GM23338 (cell line): ENCODE results near the gene NEO1.

ENCODE experiments used
- CREB1 ChIP-seq: fragments of 250-450 bp; sonication (Bioruptor Pico); IDR thresholded peaks from 2 replicates; pipeline ENCODE4 v1.5.0; 2020; ENCODE audit warnings: low read depth, mild to moderate bottlenecking, moderate library complexity
- CTCF ChIP-seq, 2 experiments: fragments of 200-600 bp in 1 of 2; sonication (generic) in 1 of 2; conservative IDR thresholded peaks; 2 replicates each; pipeline versions ENCODE4 v1.5.1 to v1.6.1; 2016 to 2017; ENCODE audit warnings: antibody characterized with exemption in 2 of 2, low read depth in 2 of 2, mild to moderate bottlenecking in 2 of 2, moderate library complexity in 1 of 2
- ETS1 ChIP-seq: IDR thresholded peaks from 2 replicates; pipeline ENCODE4 v1.6.1; 2016; ENCODE audit warnings: antibody characterized with exemption
- EZH2 ChIP-seq: fragments of 200-600 bp; sonication (generic); IDR thresholded peaks from one replicate; pipeline ENCODE4 v1.8.0; 2017; ENCODE audit warnings: antibody characterized with exemption, mild to moderate bottlenecking, low read depth; ENCODE audit not compliant: unreplicated experiment
- EZH2phosphoT487 ChIP-seq: fragments of 200-600 bp; sonication (generic); IDR thresholded peaks from one replicate; pipeline ENCODE4 v1.8.1; 2018; ENCODE audit warnings: antibody characterized with exemption; ENCODE audit not compliant: unreplicated experiment
- JUNB ChIP-seq: IDR thresholded peaks from one replicate; pipeline ENCODE4 v1.6.1; 2016; ENCODE audit warnings: antibody characterized with exemption; ENCODE audit not compliant: unreplicated experiment
- POLR2AphosphoS5 ChIP-seq: IDR thresholded peaks from 2 replicates; pipeline ENCODE4 v1.6.1; 2016; ENCODE audit warnings: antibody characterized with exemption, low read depth
- REST ChIP-seq: IDR thresholded peaks from one replicate; pipeline ENCODE4 v1.6.1; 2018; ENCODE audit warnings: antibody characterized with exemption; ENCODE audit not compliant: unreplicated experiment
- STAT1 ChIP-seq: IDR thresholded peaks from one replicate; pipeline ENCODE4 v1.6.1; 2016; ENCODE audit warnings: antibody characterized with exemption; ENCODE audit not compliant: unreplicated experiment
- ZNF114 ChIP-seq: fragments of 250-450 bp; sonication (Bioruptor Pico); IDR thresholded peaks from 2 replicates; pipeline ENCODE4 v1.5.0; 2020; ENCODE audit warnings: mild to moderate bottlenecking, moderate library complexity
- ZNF331 ChIP-seq: fragments of 250-450 bp; sonication (Bioruptor Pico); IDR thresholded peaks from 2 replicates; pipeline ENCODE4 v1.5.0; 2020; ENCODE audit warnings: low read depth, mild to moderate bottlenecking, moderate library complexity
- ZNF462 ChIP-seq: fragments of 250-450 bp; sonication (Bioruptor Pico); IDR thresholded peaks from 2 replicates; pipeline ENCODE4 v1.5.0; 2020; ENCODE audit warnings: mild to moderate bottlenecking, moderate library complexity

- TF ChIP-seq POLR2AphosphoS5 (no peak), CTCF (conservative IDR thresholded peaks at IDR 0.05; ENCODE audit: low read depth in 2 of 2) (no peak), EZH2 (no peak), EZH2phosphoT487 (no peak), REST (no peak), ETS1 (no peak), JUNB (no peak), STAT1 (no peak), ZNF331 (CRISPR knock-in tag) (no peak), CREB1 (CRISPR knock-in tag) (no peak), ZNF114 (CRISPR knock-in tag) (no peak), ZNF462 (CRISPR knock-in tag) (no peak)
Measured at GRCh38 chr15:73054417-73054953, 2.2 kb downstream of the NEO1 start.
